Skin epidermis (tissue), 12 donors: Measurements from ENCODE around the gene LRRC59.
A peak's percentile ranks its signal among the peaks of the same experiment; 100 is the strongest.

Source experiments
- H3K27ac ChIP-seq, 21 experiments: fragments of 200-600 bp; sonication (generic) in 11 of 21; one replicate each; pipeline ENCODE4 v1.5.0; 2020; ENCODE audit warnings: mild to moderate bottlenecking in 3 of 21, inconsistent platforms in 2 of 21, moderate library complexity in 2 of 21
- H3K4me3 ChIP-seq, 7 experiments: fragments of 200-600 bp; sonication (generic) in 2 of 7; one replicate each; pipeline ENCODE4 v1.5.0; 2020; ENCODE audit warnings: inconsistent platforms in 2 of 7, mild to moderate bottlenecking in 2 of 7, moderate library complexity in 1 of 7

Gene LRRC59

GRCh38 chr17:50397111-50397918, at the start of gene LRRC59:
Gene LRRC59 (minus strand): TSS chr17:50397523. CDS start chr17:50397317, 206 bp downstream.
- Histone ChIP-seq H3K4me3 (peak within 1 kb of the TSS; percentile 57 to 98 (median 85)), H3K27ac (peak within 1 kb of the TSS; percentile 82 to 99 (median 94))

- H3K27ac ChIP-seq, result no peak overlapping the region
- H3K4me3 ChIP-seq, result no peak overlapping the region
Measured at GRCh38 chr17:50445730-50446325, 48.5 kb upstream of the LRRC59 start.

GRCh38 chr17:50444841-50445715, 47.8 kb upstream of the LRRC59 start:
- no peak overlapping the region for H3K27ac ChIP-seq

GRCh38 chr17:50443505-50443974, 46.2 kb upstream of the LRRC59 start:
- peak overlapping the region in 2 of 21 experiments; percentile 21 to 24 for H3K27ac ChIP-seq
- H3K4me3 ChIP-seq, result no peak overlapping the region

More at GRCh38 chr17:50444841-50445715, 47.8 kb upstream of the LRRC59 start:
- no peak overlapping the region for H3K4me3 ChIP-seq

- H3K4me3 ChIP-seq, result no peak overlapping the region
- H3K27ac ChIP-seq, result peak overlapping the region in 3 of 21 experiments; percentile 21 to 76 (median 39)
Measured at GRCh38 chr17:50440838-50441829, 43.8 kb upstream of the LRRC59 start.

- Histone ChIP-seq H3K27ac (peak overlapping the region in 4 of 21 experiments; percentile 10 to 76 (median 30)), H3K4me3 (no peak overlapping the region)
Measured at GRCh38 chr17:50440172-50440837, 43.0 kb upstream of the LRRC59 start.

- no peak overlapping the region for H3K27ac ChIP-seq
- no peak overlapping the region for H3K4me3 ChIP-seq
Measured at GRCh38 chr17:50439008-50439407, 41.7 kb upstream of the LRRC59 start.

- Histone ChIP-seq H3K4me3 (no peak overlapping the region), H3K27ac (no peak overlapping the region)
Measured at GRCh38 chr17:50437409-50437808, 40.1 kb upstream of the LRRC59 start.

- H3K27ac ChIP-seq, result no peak overlapping the region
- H3K4me3 ChIP-seq, result no peak overlapping the region
Measured at GRCh38 chr17:50432125-50432762, 34.9 kb upstream of the LRRC59 start.

- Histone ChIP-seq H3K4me3 (no peak overlapping the region), H3K27ac (peak overlapping the region in 1 of 21 experiments; percentile 77)
Measured at GRCh38 chr17:50430821-50431618, 33.7 kb upstream of the LRRC59 start.

- H3K4me3 ChIP-seq, result no peak overlapping the region
- peak overlapping the region in 13 of 21 experiments; percentile 17 to 89 (median 70) for H3K27ac ChIP-seq
Measured at GRCh38 chr17:50429793-50430192, 32.5 kb upstream of the LRRC59 start.

- peak overlapping the region in 15 of 21 experiments; percentile 12 to 89 (median 65) for H3K27ac ChIP-seq
- no peak overlapping the region for H3K4me3 ChIP-seq
Measured at GRCh38 chr17:50428831-50429424, 31.6 kb upstream of the LRRC59 start.

GRCh38 chr17:50428126-50428525, 30.8 kb upstream of the LRRC59 start:
- peak overlapping the region in 16 of 21 experiments; percentile 12 to 89 (median 79) for H3K27ac ChIP-seq
- H3K4me3 ChIP-seq, result peak overlapping the region in 1 of 7 experiments; percentile 74

GRCh38 chr17:50426814-50427787, 29.8 kb upstream of the LRRC59 start:
- Histone ChIP-seq H3K4me3 (peak overlapping the region; percentile 54 to 88 (median 72)), H3K27ac (peak overlapping the region in 18 of 21 experiments; percentile 60 to 89 (median 81))

- H3K4me3 ChIP-seq, result peak overlapping the region; percentile 54 to 88 (median 72)
- H3K27ac ChIP-seq, result peak overlapping the region; percentile 42 to 89 (median 80)
Measured at GRCh38 chr17:50426472-50426782, 29.1 kb upstream of the LRRC59 start.
